PC-9 (cell line): Measurements from ENCODE around the gene TTC7B.

Experiments
- CTCF ChIP-seq: fragments of 200-600 bp; sonication (generic); conservative IDR thresholded peaks from 2 replicates; pipeline ENCODE4 v1.6.1; 2017; ENCODE audit warnings: mixed run types, antibody characterized with exemption, mild to moderate bottlenecking, moderate library complexity
- EZH2 ChIP-seq: fragments of 200-600 bp; sonication (generic); IDR thresholded peaks from 2 replicates; pipeline ENCODE4 v1.8.0; 2017; ENCODE audit warnings: antibody characterized with exemption, low read depth

- TF ChIP-seq CTCF: no peak
- TF ChIP-seq EZH2: no peak
These were observed 41.9 kb downstream of the TTC7B start for GRCh38 chr14:90774316-90774715.
